ENCODE measurements around the gene HMGN4.

HMGN4 gene

GRCh38 chr6:26553264-26553634, 15.1 kb downstream of the HMGN4 start:
- peak; percentile 88 for DNase-seq

GRCh38 chr6:26553635-26554446, 15.7 kb downstream of the HMGN4 start:
- peak; percentile 92 for DNase-seq

- no peak for DNase-seq
Measured at GRCh38 chr6:26554447-26554696, 16.2 kb downstream of the HMGN4 start.

GRCh38 chr6:26554697-26555504, 16.7 kb downstream of the HMGN4 start:
- DNase-seq: peak; percentile 74

GRCh38 chr6:26555505-26556262, 17.5 kb downstream of the HMGN4 start:
- no peak for DNase-seq

- DNase-seq: peak; percentile 52
Measured at GRCh38 chr6:26556263-26557070, 18.3 kb downstream of the HMGN4 start.

GRCh38 chr6:26561533-26562466, 23.6 kb downstream of the HMGN4 start:
- DNase-seq: no peak

- no peak for DNase-seq
Measured at GRCh38 chr6:26563488-26563887, 25.3 kb downstream of the HMGN4 start.

GRCh38 chr6:26568601-26569432, 30.7 kb downstream of the HMGN4 start:
- DNase-seq: peak; percentile 98

- no peak for DNase-seq
Measured at GRCh38 chr6:26569433-26569764, 31.2 kb downstream of the HMGN4 start.

- DNase-seq: peak; percentile 24
Measured at GRCh38 chr6:26570027-26570809, 32.1 kb downstream of the HMGN4 start.

GRCh38 chr6:26571592-26572296, 33.6 kb downstream of the HMGN4 start:
- DNase-seq: peak; percentile 82

- no peak for DNase-seq
Measured at GRCh38 chr6:26575494-26575939, 37.4 kb downstream of the HMGN4 start.

- DNase-seq: no peak
Measured at GRCh38 chr6:26576407-26576843, 38.3 kb downstream of the HMGN4 start.

GRCh38 chr6:26576929-26577719, 39.0 kb downstream of the HMGN4 start:
- DNase-seq: peak; percentile 77

- no peak for DNase-seq
Measured at GRCh38 chr6:26577720-26578072, 39.5 kb downstream of the HMGN4 start.

GRCh38 chr6:26578279-26578678, 40.1 kb downstream of the HMGN4 start:
- DNase-seq: no peak

- no peak for DNase-seq
Measured at GRCh38 chr6:26578741-26579140, 40.6 kb downstream of the HMGN4 start.
